Stimulated activated naive B cell treated with anti-CD40 and anti-IgM and Interleukin-4, amounts not matched to agents 10 μg/mL and 1 μg/mL and 100 μg/mL, for 72 hours (primary cell): ENCODE results near the gene SND1.

Source experiments
- ATAC-seq, 2 donors: fragments of 150-1000 bp; cut with Tn5 transposase; replicated peaks; 2 replicates each; pipeline ENCODE4 v1.10.0; 2021; ENCODE audit warnings: moderate library complexity in 1 of 2
- DNase-seq: peaks from one replicate; pipeline ENCODE4 v3.0.0; 2021
- H3K27ac Mint-ChIP-seq: one replicate; pipeline ENCODE4 v1.8.0; 2022; ENCODE audit warnings: mild to moderate bottlenecking, mixed read lengths
- H3K27me3 Mint-ChIP-seq, 2 donors: one replicate each; pipeline ENCODE4 v1.8.0; 2022; ENCODE audit warnings: mixed read lengths in 2 of 2
- H3K36me3 Mint-ChIP-seq, 2 donors: one replicate each; pipeline ENCODE4 v1.8.0; 2022; ENCODE audit warnings: mixed read lengths in 2 of 2, mild to moderate bottlenecking in 1 of 2
- H3K4me1 Mint-ChIP-seq, 2 donors: one replicate each; pipeline ENCODE4 v1.8.0; 2022; ENCODE audit warnings: mixed read lengths in 2 of 2, mild to moderate bottlenecking in 1 of 2
- H3K4me3 Mint-ChIP-seq, 2 donors: one replicate each; pipeline ENCODE4 v1.8.0; 2022; ENCODE audit warnings: mild to moderate bottlenecking in 2 of 2, mixed read lengths in 2 of 2, moderate library complexity in 1 of 2
- H3K9me3 Mint-ChIP-seq, 2 donors: one replicate each; pipeline ENCODE4 v1.8.0; 2022; ENCODE audit warnings: mixed read lengths in 2 of 2, mild to moderate bottlenecking in 1 of 2

SND1 gene

DNA sequence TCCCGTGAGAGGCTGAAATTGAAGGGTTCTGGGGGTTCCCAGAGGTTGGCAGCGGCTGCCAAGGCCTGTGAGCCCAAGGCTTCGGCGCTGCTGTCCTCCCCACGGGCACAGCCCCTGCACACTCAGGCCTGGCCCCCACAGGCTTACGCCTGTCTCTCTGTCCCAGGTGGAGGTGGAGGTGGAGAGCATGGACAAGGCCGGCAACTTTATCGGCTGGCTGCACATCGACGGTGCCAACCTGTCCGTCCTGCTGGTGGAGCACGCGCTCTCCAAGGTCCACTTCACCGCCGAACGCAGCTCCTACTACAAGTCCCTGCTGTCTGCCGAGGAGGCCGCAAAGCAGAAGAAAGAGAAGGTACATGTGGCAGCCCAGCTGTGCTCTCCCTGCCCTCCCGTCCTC is 422.3 kb downstream of the SND1 start:
- Mint-ChIP-seq H3K36me3 (peaks cover 30 to 39% of the 10 kb centered on the region in 2 donors), H3K9me3 (no peaks in the 10 kb centered on the region), H3K4me1 (peaks cover 0 to 2% of the 10 kb centered on the region in 2 donors), H3K27ac (no peak overlapping the region), H3K27me3 (no peaks in the 10 kb centered on the region), H3K4me3 (no peak overlapping the region)
- no peak for DNase-seq
- ATAC-seq: no peak

DNA sequence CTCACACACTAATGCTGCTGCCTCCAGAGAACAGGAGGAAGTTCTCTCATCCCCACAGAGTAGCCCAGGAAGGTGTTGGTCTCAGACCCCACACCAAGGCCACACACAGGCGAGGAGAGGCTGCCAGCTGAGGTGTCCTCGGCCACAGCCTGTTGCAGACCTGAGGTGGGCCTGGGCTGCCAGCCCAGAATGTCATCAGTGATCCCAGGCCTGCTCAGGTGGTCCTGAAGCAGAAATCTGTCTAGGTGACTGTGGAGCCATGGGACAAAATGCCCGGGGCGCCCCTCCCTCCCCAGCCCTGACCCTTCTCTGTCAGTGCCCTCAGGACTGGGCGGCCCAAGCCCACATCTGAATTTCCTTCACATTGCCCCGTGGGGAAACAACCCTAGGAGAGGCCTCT is 422.7 kb downstream of the SND1 start:
- no peak for ATAC-seq
- no peak for DNase-seq
- Mint-ChIP-seq H3K27ac (peak overlapping the region; percentile 68), H3K4me1 (peaks cover 0 to 2% of the 10 kb centered on the region in 2 donors), H3K27me3 (no peaks in the 10 kb centered on the region), H3K4me3 (no peak overlapping the region), H3K9me3 (no peaks in the 10 kb centered on the region), H3K36me3 (peaks cover 33 to 42% of the 10 kb centered on the region in 2 donors)

DNA sequence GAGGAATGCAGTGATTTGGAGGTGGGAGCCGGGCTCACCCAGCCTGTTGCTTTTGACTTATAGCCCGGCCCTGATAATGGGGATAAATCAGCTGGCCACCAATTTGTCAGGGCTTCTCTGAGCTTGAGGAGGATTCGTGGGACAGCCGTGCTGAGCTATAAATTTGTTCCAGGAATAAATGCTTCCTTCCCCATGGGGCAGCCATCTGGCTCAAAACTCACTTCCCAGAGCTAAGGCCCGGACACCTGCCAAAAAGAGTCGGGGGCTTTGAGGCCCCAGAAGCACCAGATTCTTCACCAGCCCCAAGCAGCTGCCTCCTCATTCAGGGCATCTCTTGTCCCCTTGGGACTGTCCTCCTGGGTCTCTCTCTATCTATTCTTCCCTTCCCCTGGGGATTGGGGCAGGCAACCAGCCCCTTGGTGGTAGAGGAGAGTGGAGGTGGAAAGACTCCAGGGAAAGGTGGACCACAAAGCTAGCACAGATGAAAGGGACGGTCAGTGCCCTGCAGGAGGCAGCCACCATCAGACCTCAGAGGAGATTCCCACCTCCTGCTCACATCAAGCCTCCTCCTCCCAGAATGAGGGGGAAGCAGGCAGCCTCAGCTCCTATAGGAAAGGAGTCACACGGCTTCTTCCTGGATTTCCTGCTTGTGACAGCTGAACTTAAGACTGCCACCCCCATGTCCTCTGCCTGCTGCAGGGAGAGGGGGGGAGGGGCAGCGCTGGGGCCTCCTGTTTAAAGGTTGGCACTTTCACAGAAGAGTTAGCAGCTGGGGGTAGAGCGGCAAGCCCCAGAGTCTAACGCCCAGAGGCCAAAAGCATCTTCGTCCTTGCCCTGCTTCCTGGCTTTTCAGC is 423.5 kb downstream of the SND1 start:
- H3K9me3 Mint-ChIP-seq: no peaks in the 10 kb centered on the region
- DNase-seq: no peak
- H3K27ac Mint-ChIP-seq: peak overlapping the region; percentile 68
- no peak for ATAC-seq
- no peaks in the 10 kb centered on the region for H3K27me3 Mint-ChIP-seq
- H3K36me3 Mint-ChIP-seq: peaks cover 33 to 42% of the 10 kb centered on the region in 2 donors
- peaks cover 0 to 2% of the 10 kb centered on the region in 2 donors for H3K4me1 Mint-ChIP-seq
- H3K4me3 Mint-ChIP-seq: no peak overlapping the region

DNA sequence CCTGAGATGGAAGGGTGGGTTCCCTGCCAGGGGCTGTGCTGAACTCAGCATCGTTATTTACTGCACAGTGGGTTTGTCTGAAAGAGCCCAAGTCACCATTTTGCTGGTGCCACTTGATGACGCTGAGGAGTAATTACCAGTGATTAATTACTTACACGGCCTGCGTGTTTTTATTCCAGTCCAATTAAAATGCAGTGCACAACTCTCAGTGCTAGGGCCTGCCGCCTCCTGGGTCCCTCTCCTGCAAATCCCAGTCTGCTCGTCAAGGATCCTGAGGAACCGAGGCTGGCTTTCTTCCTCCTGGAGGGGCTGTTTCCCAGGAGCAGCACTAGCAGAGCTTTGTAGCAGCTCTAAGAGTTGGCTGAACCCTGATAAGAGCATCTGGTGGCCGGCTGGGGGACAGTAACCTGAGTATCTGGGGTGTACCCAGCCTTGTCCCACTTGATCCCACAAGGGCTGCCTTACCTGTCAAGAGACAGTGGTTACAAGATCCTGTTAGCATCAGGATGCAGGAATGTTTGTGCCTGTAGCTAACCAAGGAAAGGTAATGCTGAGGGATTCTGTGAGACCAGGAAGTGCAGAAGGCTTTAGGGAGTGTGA is 424.3 kb downstream of the SND1 start:
- peaks cover 0 to 2% of the 10 kb centered on the region in 2 donors for H3K4me1 Mint-ChIP-seq
- no peaks in the 10 kb centered on the region for H3K27me3 Mint-ChIP-seq
- no peak for DNase-seq
- H3K4me3 Mint-ChIP-seq: no peak overlapping the region
- no peak for ATAC-seq
- peaks cover 35 to 51% of the 10 kb centered on the region in 2 donors for H3K36me3 Mint-ChIP-seq
- H3K9me3 Mint-ChIP-seq: no peaks in the 10 kb centered on the region
- H3K27ac Mint-ChIP-seq: no peak overlapping the region

DNA sequence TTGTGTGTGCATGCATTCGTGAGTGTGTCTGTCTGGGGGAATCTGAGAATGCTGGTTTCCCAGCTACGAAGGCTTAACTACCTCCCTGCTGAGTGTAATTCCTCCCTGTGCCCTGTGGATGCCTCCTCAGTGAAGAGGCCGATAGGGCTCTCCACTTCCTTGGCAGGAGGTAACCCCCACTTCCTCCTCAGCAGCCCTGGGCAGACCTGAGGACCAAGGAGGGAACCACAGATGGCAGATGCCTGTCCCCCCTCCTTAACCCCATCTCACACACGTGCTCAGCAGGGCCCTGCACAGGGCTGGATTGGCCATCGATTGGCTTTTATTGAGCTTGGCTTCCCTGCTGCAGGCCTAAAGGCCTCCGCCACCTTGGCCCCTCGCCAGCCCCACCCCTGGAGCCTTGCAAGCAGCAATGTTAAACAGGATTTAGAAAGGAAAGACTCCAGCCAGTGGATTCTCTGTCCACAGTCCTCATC is 424.8 kb downstream of the SND1 start:
- H3K27me3 Mint-ChIP-seq: no peaks in the 10 kb centered on the region
- H3K9me3 Mint-ChIP-seq: no peaks in the 10 kb centered on the region
- H3K4me3 Mint-ChIP-seq: no peak overlapping the region
- peak overlapping the region; percentile 51 for H3K27ac Mint-ChIP-seq
- no peak for ATAC-seq
- H3K36me3 Mint-ChIP-seq: peaks cover 36 to 56% of the 10 kb centered on the region in 2 donors
- H3K4me1 Mint-ChIP-seq: no peaks in the 10 kb centered on the region
- DNase-seq: no peak

DNA sequence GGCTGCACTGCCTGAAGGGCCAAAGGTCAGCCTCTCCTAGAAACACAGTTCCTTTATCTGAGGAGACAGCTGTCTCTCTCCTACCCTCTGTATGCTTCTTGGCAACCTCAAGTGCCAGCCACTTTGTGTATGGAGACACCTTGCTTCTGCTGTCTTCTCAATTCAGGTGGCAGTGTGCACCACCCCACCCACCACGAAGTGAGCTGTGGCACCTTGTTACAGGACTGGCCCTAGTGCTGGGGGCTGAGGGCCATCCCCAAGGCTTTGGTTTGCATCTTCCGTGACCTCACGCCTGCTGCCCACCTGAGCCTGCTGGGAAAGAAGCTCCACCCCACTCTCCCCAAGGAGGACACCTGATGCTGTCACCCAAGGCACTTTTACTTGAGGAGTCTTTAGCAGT is 426.3 kb downstream of the SND1 start:
- peaks cover 43 to 63% of the 10 kb centered on the region in 2 donors for H3K36me3 Mint-ChIP-seq
- H3K27ac Mint-ChIP-seq: no peak overlapping the region
- DNase-seq (no peak), ATAC-seq (no peak)
- no peaks in the 10 kb centered on the region for H3K27me3 Mint-ChIP-seq
- H3K4me1 Mint-ChIP-seq: no peaks in the 10 kb centered on the region
- H3K4me3 Mint-ChIP-seq: no peak overlapping the region
- no peaks in the 10 kb centered on the region for H3K9me3 Mint-ChIP-seq

DNA sequence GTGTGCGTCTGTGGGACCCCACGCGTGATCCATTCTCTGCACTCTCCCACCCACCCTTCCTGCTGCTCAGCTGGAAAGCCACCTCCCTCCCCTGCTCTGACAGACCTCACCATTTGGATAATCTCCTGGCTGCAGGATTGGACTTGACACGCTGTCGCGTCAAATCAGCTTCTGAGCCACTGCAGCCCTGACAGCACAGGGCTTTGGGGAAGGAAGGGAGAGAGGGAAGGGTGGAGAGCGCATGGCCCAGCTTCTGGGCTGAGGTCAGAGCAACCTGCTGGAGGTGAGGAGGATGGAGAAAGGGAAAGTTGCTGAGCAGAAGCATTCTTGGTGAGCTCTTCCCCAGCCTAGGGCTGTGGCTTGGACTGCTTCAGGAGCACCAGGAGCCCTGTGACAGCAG is 428.2 kb downstream of the SND1 start:
- no peaks in the 10 kb centered on the region for H3K27me3 Mint-ChIP-seq
- DNase-seq: no peak
- H3K9me3 Mint-ChIP-seq: no peaks in the 10 kb centered on the region
- H3K36me3 Mint-ChIP-seq: peaks cover 40 to 62% of the 10 kb centered on the region in 2 donors
- H3K27ac Mint-ChIP-seq: peak overlapping the region; percentile 39
- ATAC-seq: no peak
- H3K4me1 Mint-ChIP-seq: no peaks in the 10 kb centered on the region
- no peak overlapping the region for H3K4me3 Mint-ChIP-seq

DNA sequence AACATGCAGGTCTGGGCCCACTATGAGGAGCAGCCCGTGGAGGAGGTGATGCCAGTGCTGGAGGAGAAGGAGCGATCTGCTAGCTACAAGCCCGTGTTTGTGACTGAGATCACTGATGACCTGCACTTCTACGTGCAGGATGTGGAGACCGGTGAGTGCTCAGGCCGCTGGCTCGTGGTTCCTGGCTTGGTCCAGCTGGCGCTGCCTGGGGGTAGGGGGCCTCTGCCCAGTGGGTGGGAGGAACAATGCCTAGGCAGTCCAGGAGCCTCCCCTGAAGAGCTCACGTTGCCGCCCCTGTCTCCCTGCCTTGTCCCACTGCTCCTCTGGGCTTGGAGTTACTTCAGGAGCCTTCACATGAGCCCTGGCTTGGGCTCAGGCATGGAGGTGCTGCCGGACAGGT is 429.4 kb downstream of the SND1 start:
- Mint-ChIP-seq H3K4me1 (no peaks in the 10 kb centered on the region), H3K27ac (peak overlapping the region; percentile 31), H3K4me3 (no peak overlapping the region), H3K27me3 (no peaks in the 10 kb centered on the region), H3K36me3 (peaks cover 46 to 73% of the 10 kb centered on the region in 2 donors), H3K9me3 (no peaks in the 10 kb centered on the region)
- DNase-seq: no peak
- no peak for ATAC-seq

DNA sequence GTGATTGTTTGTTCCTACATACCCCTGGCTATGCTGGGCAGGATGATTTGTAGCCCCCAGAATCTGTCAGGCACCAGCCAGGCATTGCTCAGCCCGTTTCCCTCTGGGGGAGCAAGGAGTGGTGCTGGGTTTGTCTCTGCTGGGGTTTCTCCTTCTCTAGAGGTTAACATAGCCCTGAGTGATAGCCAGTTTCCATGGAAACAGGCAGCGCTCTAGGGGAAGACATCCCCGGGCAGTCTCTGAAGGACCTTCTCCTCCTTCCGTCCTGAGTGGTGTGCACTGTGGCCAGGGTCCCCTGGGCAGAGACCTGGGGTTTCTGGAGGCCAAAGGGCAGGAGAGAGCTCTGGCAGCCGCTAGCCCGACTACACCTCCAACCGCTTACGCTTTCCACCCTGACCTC is 429.8 kb downstream of the SND1 start:
- ATAC-seq: no peak
- Mint-ChIP-seq H3K4me3 (no peak overlapping the region), H3K36me3 (peaks cover 51 to 78% of the 10 kb centered on the region in 2 donors), H3K4me1 (peaks cover 0 to under 1% of the 10 kb centered on the region in 2 donors), H3K27me3 (no peaks in the 10 kb centered on the region), H3K9me3 (no peaks in the 10 kb centered on the region), H3K27ac (peak overlapping the region; percentile 31)
- no peak for DNase-seq

DNA sequence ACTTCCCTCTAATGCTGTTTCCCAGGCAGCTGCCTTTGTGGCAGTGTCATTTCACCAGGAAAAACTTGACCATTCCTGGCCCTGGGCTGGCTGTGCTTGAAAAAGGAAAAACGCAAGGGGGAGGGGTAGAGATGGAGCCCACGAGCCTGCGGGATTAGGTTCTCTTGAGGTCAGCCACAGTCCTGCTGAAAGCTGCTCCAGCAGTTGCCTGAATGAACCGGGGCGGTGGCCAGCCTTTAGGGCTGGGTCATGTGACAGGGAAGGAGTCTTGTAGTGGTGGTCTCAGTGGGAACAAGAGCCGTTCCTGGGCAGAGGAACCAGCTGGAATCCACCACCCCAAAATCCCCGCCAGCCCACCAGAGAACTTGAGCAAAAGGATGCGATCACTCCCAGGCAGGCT is 430.4 kb downstream of the SND1 start:
- DNase-seq (no peak), ATAC-seq (no peak)
- H3K4me3 Mint-ChIP-seq: no peak overlapping the region
- peaks cover 0 to 7% of the 10 kb centered on the region in 2 donors for H3K4me1 Mint-ChIP-seq
- H3K36me3 Mint-ChIP-seq: peaks cover 55 to 81% of the 10 kb centered on the region in 2 donors
- no peaks in the 10 kb centered on the region for H3K9me3 Mint-ChIP-seq
- H3K27me3 Mint-ChIP-seq: no peaks in the 10 kb centered on the region
- no peak overlapping the region for H3K27ac Mint-ChIP-seq

DNA sequence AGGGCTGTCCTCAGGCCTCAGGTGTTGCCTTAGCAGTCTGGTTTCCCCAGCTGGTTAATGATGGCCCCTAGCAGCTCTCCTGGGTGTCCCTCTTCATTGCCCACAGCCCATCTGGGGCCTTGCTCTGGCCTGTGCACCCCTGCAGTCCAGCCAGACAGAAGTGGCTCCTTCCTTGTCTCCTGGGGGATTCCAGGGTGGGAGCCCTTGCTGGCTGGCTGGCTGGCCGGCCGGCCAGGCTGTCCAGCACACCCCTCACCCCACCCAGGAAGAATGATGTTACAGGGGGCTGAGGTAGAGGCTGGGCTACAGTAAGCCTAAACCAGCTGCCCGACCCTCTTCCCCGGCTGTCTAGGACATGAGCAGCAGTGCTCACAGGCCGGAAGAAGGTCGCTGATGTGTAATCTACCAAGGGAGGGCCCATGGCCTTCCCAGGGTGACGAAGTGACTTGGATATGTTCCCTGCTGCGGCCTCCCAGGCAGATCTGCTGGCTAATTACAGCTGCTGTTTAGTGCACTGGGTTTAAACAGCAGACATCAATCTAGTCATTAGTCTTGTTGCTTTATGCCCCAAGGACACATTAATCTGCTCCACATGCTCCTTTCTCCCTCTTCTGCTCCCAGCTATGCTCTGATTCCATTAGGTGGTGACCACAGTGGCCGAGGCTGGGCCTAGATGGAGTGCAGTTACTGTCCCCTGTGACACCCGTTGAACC is 433.1 kb downstream of the SND1 start:
- no peaks in the 10 kb centered on the region for H3K9me3 Mint-ChIP-seq
- H3K4me1 Mint-ChIP-seq: peaks cover 0 to 12% of the 10 kb centered on the region in 2 donors
- H3K36me3 Mint-ChIP-seq: peaks cover 52 to 90% of the 10 kb centered on the region in 2 donors
- H3K4me3 Mint-ChIP-seq: no peak overlapping the region
- peak overlapping the region; percentile 25 for H3K27ac Mint-ChIP-seq
- no peak for DNase-seq
- H3K27me3 Mint-ChIP-seq: no peaks in the 10 kb centered on the region
- no peak for ATAC-seq

DNA sequence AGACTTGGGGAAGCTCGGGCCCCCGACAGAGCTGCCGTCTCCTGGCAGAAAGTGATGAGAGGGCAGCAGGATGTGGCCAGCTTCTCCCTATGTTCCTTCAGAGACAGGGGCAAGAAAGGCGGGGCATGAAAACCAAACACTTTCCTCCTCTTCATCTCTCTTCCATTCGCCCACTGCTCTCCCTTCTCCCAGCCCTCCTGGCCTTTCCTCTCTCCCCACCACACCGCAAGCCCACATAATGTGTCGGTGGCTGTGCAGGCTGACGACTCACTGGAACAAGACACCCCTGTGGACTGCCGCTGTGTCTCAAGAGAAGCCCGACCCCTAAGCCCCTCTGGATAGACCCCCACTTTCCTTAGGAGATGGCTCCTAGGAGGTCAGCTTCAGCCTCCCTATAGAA is 438.5 kb downstream of the SND1 start:
- no peaks in the 10 kb centered on the region for H3K27me3 Mint-ChIP-seq
- H3K27ac Mint-ChIP-seq: peak overlapping the region; percentile 4
- no peak for ATAC-seq
- H3K9me3 Mint-ChIP-seq: no peaks in the 10 kb centered on the region
- peaks cover 75 to 87% of the 10 kb centered on the region in 2 donors for H3K36me3 Mint-ChIP-seq
- H3K4me3 Mint-ChIP-seq: no peak overlapping the region
- peaks cover 0 to 22% of the 10 kb centered on the region in 2 donors for H3K4me1 Mint-ChIP-seq
- no peak for DNase-seq

DNA sequence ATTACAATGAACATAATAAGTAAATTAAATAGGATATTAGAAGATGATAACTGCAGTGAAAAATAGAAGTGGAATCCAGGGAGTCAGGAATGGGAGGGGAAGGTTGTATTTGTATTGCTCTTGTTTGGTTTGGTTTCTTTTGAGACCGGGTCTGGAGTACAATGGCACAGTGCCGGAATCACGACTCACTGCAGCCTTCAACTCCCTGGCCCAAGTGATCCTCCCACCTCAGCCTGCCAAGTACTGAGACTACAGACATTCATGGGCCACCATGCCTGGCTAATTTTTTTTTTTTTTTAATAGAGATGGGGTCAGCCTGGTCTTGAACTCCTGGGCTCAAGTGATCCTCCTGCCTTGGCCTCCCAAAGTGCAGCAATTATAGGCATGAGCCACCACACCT is 439.1 kb downstream of the SND1 start:
- peaks cover 76 to 87% of the 10 kb centered on the region in 2 donors for H3K36me3 Mint-ChIP-seq
- no peaks in the 10 kb centered on the region for H3K9me3 Mint-ChIP-seq
- H3K27ac Mint-ChIP-seq: peak overlapping the region; percentile 17

DNA sequence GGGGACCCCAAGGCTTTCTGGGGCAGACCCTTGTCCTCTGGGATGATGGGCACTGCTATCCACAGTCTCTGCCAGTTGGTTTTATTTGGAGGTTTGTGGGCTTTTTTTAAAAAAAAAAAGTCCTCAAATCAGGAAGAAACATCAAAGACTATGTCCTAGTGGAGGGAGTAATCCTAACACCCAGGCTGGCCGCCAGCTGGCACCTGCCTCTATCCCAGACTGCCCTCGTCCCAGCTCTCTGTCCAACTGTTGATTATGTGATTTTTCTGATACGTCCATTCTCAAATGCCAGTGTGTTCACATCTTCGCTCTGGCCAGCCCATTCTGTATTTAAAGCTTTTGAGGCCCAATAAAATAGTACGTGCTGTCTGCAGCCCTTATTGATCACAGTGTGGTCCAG is 440.2 kb downstream of the SND1 start:
- Mint-ChIP-seq H3K27ac (no peak overlapping the region), H3K27me3 (no peaks in the 10 kb centered on the region), H3K36me3 (peaks cover 73 to 85% of the 10 kb centered on the region in 2 donors), H3K9me3 (no peaks in the 10 kb centered on the region), H3K4me3 (no peak overlapping the region), H3K4me1 (peaks cover 0 to 18% of the 10 kb centered on the region in 2 donors)
- ATAC-seq (no peak), DNase-seq (no peak)

More for the DNA sequence above, 439.1 kb downstream of the SND1 start:
- DNase-seq: no peak
- Mint-ChIP-seq H3K4me1 (peaks cover 0 to 22% of the 10 kb centered on the region in 2 donors), H3K4me3 (no peak overlapping the region), H3K27me3 (no peaks in the 10 kb centered on the region)
- no peak for ATAC-seq
